ENCODE measurements around the gene RIC3. TPM values are rescaled to one million over a fixed set of nuclear protein-coding genes. Genes with fewer than 3 reads are reported as not detected.

The RIC3 gene
- total and polyA plus RNA-seq, 2 of the 8 experiments (the other 6 are each of a cell fraction or from before 2014, with no cell fraction given): 6.4 to 15.5 TPM

DNA sequence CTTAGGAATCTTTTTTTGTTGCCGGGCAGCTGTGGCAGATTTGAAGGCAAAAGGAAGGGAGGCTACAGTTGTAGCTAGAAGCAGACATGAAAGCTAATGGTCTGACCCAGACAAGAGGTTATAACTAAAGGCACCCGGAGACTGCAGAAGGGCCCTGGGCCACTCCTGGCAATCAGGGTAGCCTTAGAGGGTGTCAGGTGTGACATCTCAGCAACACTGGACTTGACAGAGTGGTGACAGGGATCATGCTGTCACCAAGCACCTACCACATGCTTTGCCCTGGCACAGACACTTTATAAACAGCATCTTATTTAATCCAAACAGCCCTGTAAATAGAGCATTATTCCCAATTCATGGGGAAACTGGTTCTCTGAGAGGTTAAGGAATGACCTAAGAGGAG lies 62.1 kb downstream of the RIC3 start:
- no peak overlapping the region for H2BK20ac ChIP-seq (ENCODE audit: low read length)
- H2BK12ac ChIP-seq (ENCODE audit: low read depth, low read length): no peak overlapping the region
- no peak for DNase-seq (ENCODE audit: low read depth in 1 of 2, low spot score in 2 of 2)
- no peaks in the 10 kb centered on the region for H3K23me2 ChIP-seq (ENCODE audit: low read depth, low read length)
- no peak overlapping the region for H2AFZ ChIP-seq (ENCODE audit: low read length)
- no peaks in the 10 kb centered on the region for H3K79me1 ChIP-seq (ENCODE audit: low read depth, low read length)
- H3K27me3 ChIP-seq (replicated peaks in 1 of 4; ENCODE audit: control insufficient read depth in 3 of 4, extremely low read depth in 1 of 4, insufficient read depth in 3 of 4, low read length in 3 of 4): no peaks in the 10 kb centered on the region
- CTCF ChIA-PET (ENCODE audit: partially characterized antibody): interaction anchor here (1.2 to 7.4 kb wide), 3 partner anchors 8 to 16 kb away, joined by 5 to 96 read pairs (median 5); no protein-coding TSS in a partner anchor
- H3K4me1 ChIP-seq (replicated peaks in 1 of 4; ENCODE audit: control insufficient read depth in 3 of 4, insufficient read depth in 4 of 4, low read length in 3 of 4): no peaks in the 10 kb centered on the region
- H3K18ac ChIP-seq (ENCODE audit: extremely low read depth, low read length): no peak overlapping the region
- peaks cover under 1 to 2% of the 10 kb centered on the region in 2 experiments for H4K20me1 ChIP-seq (replicated peaks in 1 of 2; ENCODE audit: control insufficient read depth in 1 of 2, insufficient read depth in 2 of 2, low read length in 2 of 2)
- no peak overlapping the region for H3K9ac ChIP-seq (replicated peaks in 1 of 4; ENCODE audit: extremely low read depth in 1 of 4, low read depth in 3 of 4, low read length in 3 of 4)
- H3K79me2 ChIP-seq (ENCODE audit: control insufficient read depth in 1 of 2, insufficient read depth in 2 of 2, low read length in 2 of 2): no peaks in the 10 kb centered on the region
- no peak overlapping the region for H3K4me2 ChIP-seq (ENCODE audit: insufficient read depth in 1 of 2, low read depth in 2 of 2, low read length in 2 of 2)
- peaks cover 8 to 42% (median 30%) of the 10 kb centered on the region in 4 experiments for H3K36me3 ChIP-seq (ENCODE audit: control insufficient read depth in 2 of 4, insufficient read depth in 4 of 4, low read length in 3 of 4)
- no peak overlapping the region for H3K23ac ChIP-seq (ENCODE audit: insufficient read length)
- H4K8ac ChIP-seq (ENCODE audit: extremely low read depth, insufficient read depth, low read length): no peak overlapping the region
- H3K14ac ChIP-seq (ENCODE audit: insufficient read length): no peak overlapping the region
- no peak overlapping the region for H2AK5ac ChIP-seq (ENCODE audit: low read depth, low read length)
- H2BK5ac ChIP-seq (ENCODE audit: low read depth, low read length): no peak overlapping the region
- no peaks in the 10 kb centered on the region for H3K9me3 ChIP-seq (ENCODE audit: insufficient read depth in 2 of 2, low read depth in 1 of 2, low read length in 1 of 2)
- no peak overlapping the region for H4K91ac ChIP-seq (replicated peaks; ENCODE audit: insufficient read length, low read length)
- no peak overlapping the region for H2BK15ac ChIP-seq (ENCODE audit: low read length)
- WGBS, 2 experiments (ENCODE audit: extremely low coverage in 1 of 2, insufficient coverage in 1 of 2, insufficient read length in 1 of 2, insufficient replicate concordance in 2 of 2, low coverage in 1 of 2, low lambda C conversion rate in 2 of 2, missing lambda C conversion rate in 1 of 2): 86% methylated on average over 2 of the region's 2 CpGs; no CpG with 5 or more reads in 1 of the 2 experiments
- H2BK120ac ChIP-seq (replicated peaks; ENCODE audit: low read depth, low read length): no peak overlapping the region
- no peak overlapping the region for H4K5ac ChIP-seq (ENCODE audit: insufficient read length, low read depth, low read length)
- POLR2A ChIA-PET (ENCODE audit: partially characterized antibody): no interaction called here
- no peak overlapping the region for H3K4me3 ChIP-seq (ENCODE audit: extremely low read depth in 1 of 4, insufficient read depth in 2 of 4, low read depth in 3 of 4, low read length in 4 of 4)
- no peak overlapping the region for H3K4ac ChIP-seq (replicated peaks; ENCODE audit: insufficient read length, low read depth, low read length)
- H3K56ac ChIP-seq (replicated peaks; ENCODE audit: insufficient read length, low read depth, low read length): no peak overlapping the region
- no peak overlapping the region for H3K27ac ChIP-seq (ENCODE audit: low read depth, low read length)
- FAIRE-seq: no peak
- TF ChIP-seq TCF12 (IDR thresholded peaks at IDR 0.05; ENCODE audit: low read depth, low read length): no peak
- no peak for TF ChIP-seq SP4 (IDR thresholded peaks at IDR 0.05; ENCODE audit: low read length)
- no peak for TF ChIP-seq PHF8 (conservative IDR thresholded peaks at IDR 0.05; ENCODE audit: low read depth, low read length)
- no peak for TF ChIP-seq NRF1 (IDR thresholded peaks at IDR 0.05; ENCODE audit: low read depth, low read length)
- TF ChIP-seq SAP30 (IDR thresholded peaks at IDR 0.05; ENCODE audit: insufficient read depth, insufficient replicate concordance, low read length): no peak
- TF ChIP-seq SRF (IDR thresholded peaks at IDR 0.05; ENCODE audit: low read depth, low read length): no peak
- no peak for TF ChIP-seq RAD21 (IDR thresholded peaks at IDR 0.05 in 1 of 2, conservative IDR thresholded peaks at IDR 0.05 in 1 of 2; ENCODE audit: low read depth in 2 of 2, low read length in 2 of 2)
- TF ChIP-seq HDAC2 (IDR thresholded peaks at IDR 0.05; ENCODE audit: borderline replicate concordance in 1 of 2, low read depth in 2 of 2, low read length in 2 of 2): no peak
- TF ChIP-seq CTBP2 (IDR thresholded peaks at IDR 0.05; ENCODE audit: borderline replicate concordance, insufficient read depth, insufficient read length, low read length): no peak
- no peak for TF ChIP-seq SIN3A (conservative IDR thresholded peaks at IDR 0.05 in 1 of 2, IDR thresholded peaks at IDR 0.05 in 1 of 2; ENCODE audit: low read depth in 1 of 2, low read length in 2 of 2)
- TF ChIP-seq TEAD4 (IDR thresholded peaks at IDR 0.05; ENCODE audit: low read depth, low read length): no peak
- TF ChIP-seq JUN (IDR thresholded peaks at IDR 0.05; ENCODE audit: low read depth, low read length): no peak
- no peak for TF ChIP-seq KDM4A (IDR thresholded peaks at IDR 0.05; ENCODE audit: low read depth, low read length, severe bottlenecking)
